B cell (primary cell): ENCODE measurements around the gene CYP2W1.

Source experiments
- EZH2 ChIP-seq: IDR thresholded peaks from 2 replicates; pipeline ENCODE4 v1.6.1; 2012; ENCODE audit warnings: borderline replicate concordance, low read depth, mild to moderate bottlenecking, moderate library complexity, low read length; ENCODE audit not compliant: insufficient read depth, poor library complexity, severe bottlenecking
- TF ChIP-seq, protein P1 (sequence below): fragments of 200-600 bp; IDR thresholded peaks from one replicate; pipeline ENCODE4 v1.8.0; 2022; ENCODE audit warnings: antibody characterized with exemption, mild to moderate bottlenecking

DNA sequence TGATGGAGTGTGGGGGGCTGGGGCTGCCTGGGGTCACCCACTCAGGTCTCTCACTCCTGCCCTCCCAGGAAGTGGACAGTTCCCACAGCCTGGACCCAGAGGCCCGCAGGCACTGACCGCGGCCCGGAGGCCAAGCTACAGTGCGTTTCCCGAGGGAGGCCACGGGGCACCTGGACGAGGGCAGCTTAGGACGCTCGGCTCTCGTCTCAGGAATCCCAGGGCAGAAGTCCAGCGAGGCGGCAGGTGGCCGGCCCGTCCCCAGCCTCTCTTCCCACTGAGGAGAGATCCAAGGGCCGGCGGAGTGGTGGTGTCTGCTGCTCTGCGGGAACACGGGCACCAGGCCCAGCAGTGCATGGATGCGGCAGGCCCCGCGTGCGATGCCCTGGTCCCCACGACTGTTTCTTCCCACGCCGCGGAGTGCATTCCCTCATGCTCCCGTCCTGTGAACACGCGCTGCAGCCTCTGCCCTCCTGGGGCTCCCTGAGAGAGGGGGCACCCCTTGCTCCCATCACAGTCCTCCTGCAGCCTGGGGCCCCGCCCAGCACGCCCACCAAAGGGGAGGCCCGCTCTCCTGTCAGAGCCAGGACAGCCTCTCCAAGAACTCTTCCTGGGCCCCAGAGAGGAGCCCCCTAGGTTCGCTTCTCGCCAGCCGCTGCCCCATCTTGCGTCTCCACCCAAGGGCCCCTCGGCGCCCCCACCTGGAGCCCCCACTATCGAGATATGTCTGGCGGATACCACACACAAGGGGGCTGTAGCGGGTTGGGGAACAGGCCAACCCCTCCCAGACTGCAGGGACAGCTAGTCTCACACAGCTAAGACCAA, 37.0 kb downstream of the CYP2W1 start:
- TF ChIP-seq, protein P1, sequence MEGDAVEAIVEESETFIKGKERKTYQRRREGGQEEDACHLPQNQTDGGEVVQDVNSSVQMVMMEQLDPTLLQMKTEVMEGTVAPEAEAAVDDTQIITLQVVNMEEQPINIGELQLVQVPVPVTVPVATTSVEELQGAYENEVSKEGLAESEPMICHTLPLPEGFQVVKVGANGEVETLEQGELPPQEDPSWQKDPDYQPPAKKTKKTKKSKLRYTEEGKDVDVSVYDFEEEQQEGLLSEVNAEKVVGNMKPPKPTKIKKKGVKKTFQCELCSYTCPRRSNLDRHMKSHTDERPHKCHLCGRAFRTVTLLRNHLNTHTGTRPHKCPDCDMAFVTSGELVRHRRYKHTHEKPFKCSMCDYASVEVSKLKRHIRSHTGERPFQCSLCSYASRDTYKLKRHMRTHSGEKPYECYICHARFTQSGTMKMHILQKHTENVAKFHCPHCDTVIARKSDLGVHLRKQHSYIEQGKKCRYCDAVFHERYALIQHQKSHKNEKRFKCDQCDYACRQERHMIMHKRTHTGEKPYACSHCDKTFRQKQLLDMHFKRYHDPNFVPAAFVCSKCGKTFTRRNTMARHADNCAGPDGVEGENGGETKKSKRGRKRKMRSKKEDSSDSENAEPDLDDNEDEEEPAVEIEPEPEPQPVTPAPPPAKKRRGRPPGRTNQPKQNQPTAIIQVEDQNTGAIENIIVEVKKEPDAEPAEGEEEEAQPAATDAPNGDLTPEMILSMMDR = no peak
- TF ChIP-seq EZH2 = no peak
